Stimulated activated CD8-positive, alpha-beta memory T cell treated with anti-CD3 and anti-CD28 coated beads, Interleukin-7, amount 100 ng/mL, for 24 hours (primary cell): ENCODE data around the gene MAGOHB.
"Not testable (repeated sequence)": the region's sequence is repeated elsewhere in the genome, so short reads cannot be mapped to it uniquely, and the experiment has no call there.

Source experiments
- DNase-seq: peaks from one replicate; pipeline ENCODE4 v3.0.0-alpha.2; 2020; ENCODE audit warnings: low read depth

Gene MAGOHB

GRCh38 chr12:10613349-10614055 lies at the start of gene MAGOHB:
MAGOHB (minus strand) TSS chr12:10613609; CDS start chr12:10613532, 77 bp downstream.
- peak; percentile 99 for DNase-seq

- no peak for DNase-seq
These were observed 47.9 kb upstream of the MAGOHB start for GRCh38 chr12:10661338-10661737.

GRCh38 chr12:10654003-10654402 lies 40.6 kb upstream of the MAGOHB start:
- DNase-seq, result no peak

GRCh38 chr12:10652192-10652591 lies 38.8 kb upstream of the MAGOHB start:
- no peak for DNase-seq

GRCh38 chr12:10646576-10646975 lies 33.2 kb upstream of the MAGOHB start:
- not testable (repeated sequence) for DNase-seq

- no peak for DNase-seq
These were observed 32.5 kb upstream of the MAGOHB start for GRCh38 chr12:10645910-10646309.

GRCh38 chr12:10641735-10642500 lies 28.5 kb upstream of the MAGOHB start:
- DNase-seq, result no peak

GRCh38 chr12:10638728-10639127 lies 25.3 kb upstream of the MAGOHB start:
- DNase-seq, result no peak

- no peak for DNase-seq
These were observed 23.2 kb upstream of the MAGOHB start for GRCh38 chr12:10636611-10637010.

- DNase-seq, result no peak
These were observed 22.7 kb upstream of the MAGOHB start for GRCh38 chr12:10636124-10636523.

GRCh38 chr12:10635306-10635705 lies 21.9 kb upstream of the MAGOHB start:
- no peak for DNase-seq

- no peak for DNase-seq
These were observed 21.0 kb upstream of the MAGOHB start for GRCh38 chr12:10634427-10634826.

GRCh38 chr12:10633541-10633940 lies 20.1 kb upstream of the MAGOHB start:
- no peak for DNase-seq

GRCh38 chr12:10632226-10632625 lies 18.8 kb upstream of the MAGOHB start:
- no peak for DNase-seq

- DNase-seq, result no peak
These were observed 11.2 kb upstream of the MAGOHB start for GRCh38 chr12:10624605-10625004.

GRCh38 chr12:10623131-10623530 lies 9.7 kb upstream of the MAGOHB start:
- DNase-seq, result no peak

- no peak for DNase-seq
These were observed 7.9 kb upstream of the MAGOHB start for GRCh38 chr12:10621278-10621677.

GRCh38 chr12:10620078-10620779 lies 6.8 kb upstream of the MAGOHB start:
- no peak for DNase-seq

GRCh38 chr12:10618338-10618987 lies 5.1 kb upstream of the MAGOHB start:
- no peak for DNase-seq

GRCh38 chr12:10617863-10618262 lies 4.5 kb upstream of the MAGOHB start:
- DNase-seq, result no peak

GRCh38 chr12:10615532-10615931 lies 2.1 kb upstream of the MAGOHB start:
- DNase-seq, result no peak

- no peak for DNase-seq
These were observed 604 bp upstream of the MAGOHB start for GRCh38 chr12:10614056-10614370.

- no peak for DNase-seq
These were observed 443 bp downstream of the MAGOHB start for GRCh38 chr12:10612984-10613348.
